K562 (cell line): ENCODE data around the gene GGNBP2. TPM values are rescaled to one million over a fixed set of nuclear protein-coding genes. Genes with fewer than 3 reads are reported as not detected.
A peak's percentile ranks its signal among the peaks of the same experiment; 100 is the strongest.

Source experiments
- ARHGAP35 ChIP-seq: fragments of 450-650 bp; IDR thresholded peaks from 2 replicates; pipeline ENCODE4 v1.6.1; 2018; ENCODE audit not compliant: partially characterized antibody
- CCNT2 ChIP-seq: IDR thresholded peaks from 2 replicates; pipeline ENCODE4 v1.6.1; 2011; ENCODE audit warnings: borderline replicate concordance, low read depth, mild to moderate bottlenecking, moderate library complexity, mixed read lengths, low read length; ENCODE audit not compliant: insufficient read length; ENCODE audit errors: extremely low read depth
- ETV5 ChIP-seq: sonication (generic); formaldehyde crosslinking; IDR thresholded peaks from 2 replicates; pipeline ENCODE4 v1.4.0; 2020; ENCODE audit warnings: low read depth, mild to moderate bottlenecking, missing genetic modification reagents
- HDGF ChIP-seq: fragments of 450-650 bp; IDR thresholded peaks from 2 replicates; pipeline ENCODE4 v1.6.1; 2016
- HEY1 ChIP-seq: fragments of 250-450 bp; sonication (Bioruptor Pico); IDR thresholded peaks from 2 replicates; pipeline ENCODE4 v1.5.0; 2020; ENCODE audit warnings: mild to moderate bottlenecking, moderate library complexity, borderline replicate concordance
- HNRNPK ChIP-seq: fragments of 200-400 bp; formaldehyde crosslinking; IDR thresholded peaks from one replicate; pipeline ENCODE4 v1.6.1; 2018; ENCODE audit warnings: mild to moderate bottlenecking, low read depth, low read length; ENCODE audit not compliant: poor library complexity, severe bottlenecking
- ILK ChIP-seq: fragments of 450-650 bp; IDR thresholded peaks from 2 replicates; pipeline ENCODE4 v1.6.1; 2016; ENCODE audit warnings: missing genetic modification characterization, low read depth, mild to moderate bottlenecking, missing compliant biosample characterization, moderate library complexity, borderline replicate concordance
- MAFK ChIP-seq: IDR thresholded peaks from 2 replicates; pipeline ENCODE4 v1.6.1; 2011; ENCODE audit warnings: low read length, improper control_type of control experiment
- NFIX ChIP-seq: fragments of 250-450 bp; sonication (Bioruptor Pico); IDR thresholded peaks from 2 replicates; pipeline ENCODE4 v1.4.0; 2020; ENCODE audit warnings: low read depth, mild to moderate bottlenecking, moderate library complexity
- NKRF ChIP-seq: fragments of 450-650 bp; IDR thresholded peaks from 2 replicates; pipeline ENCODE4 v1.6.1; 2016; ENCODE audit warnings: borderline replicate concordance
- PBX2 ChIP-seq, 2 experiments: IDR thresholded peaks in 1 of 2; conservative IDR thresholded peaks in 1 of 2; 2 replicates each; pipeline ENCODE4 v1.6.1; 2016; ENCODE audit warnings: low read depth in 2 of 2, mild to moderate bottlenecking in 1 of 2, missing compliant biosample characterization in 1 of 2, missing genetic modification characterization in 1 of 2, moderate library complexity in 1 of 2
- POLR2G ChIP-seq: fragments of 200-400 bp; formaldehyde crosslinking; IDR thresholded peaks from 2 replicates; pipeline ENCODE4 v1.6.1; 2017; ENCODE audit warnings: low read depth, mild to moderate bottlenecking, antibody characterized with exemption, low read length, moderate library complexity
- PTTG1 ChIP-seq: fragments of 450-650 bp; IDR thresholded peaks from 2 replicates; pipeline ENCODE4 v1.6.1; 2016; ENCODE audit warnings: low read depth, mild to moderate bottlenecking, missing genetic modification characterization, missing compliant biosample characterization
- RFX7 ChIP-seq: fragments of 250-450 bp; sonication (Bioruptor Pico); IDR thresholded peaks from 2 replicates; pipeline ENCODE4 v1.5.1; 2021; ENCODE audit warnings: mild to moderate bottlenecking
- ZKSCAN1 ChIP-seq: fragments of 150-350 bp; IDR thresholded peaks from 2 replicates; pipeline ENCODE4 v1.6.1; 2016; ENCODE audit warnings: low read depth, low read length
- ZNF133 ChIP-seq: fragments of 250-450 bp; sonication (Bioruptor Pico); IDR thresholded peaks from 2 replicates; pipeline ENCODE4 v1.4.0; 2020; ENCODE audit warnings: mild to moderate bottlenecking
- ZNF143 ChIP-seq: sonication (generic); formaldehyde crosslinking; IDR thresholded peaks from 2 replicates; pipeline ENCODE4 v1.9.0; 2022; ENCODE audit warnings: mild to moderate bottlenecking, missing genetic modification reagents
- ZNF165 ChIP-seq: fragments of 250-450 bp; sonication (Bioruptor Pico); IDR thresholded peaks from 2 replicates; pipeline ENCODE4 v1.4.0; 2020; ENCODE audit warnings: borderline replicate concordance
- ZSCAN32 ChIP-seq: fragments of 450-650 bp; formaldehyde crosslinking; IDR thresholded peaks from 2 replicates; pipeline ENCODE4 v1.4.0; 2020; ENCODE audit warnings: mild to moderate bottlenecking, moderate library complexity
- polyA plus RNA-seq, 8 experiments: library from polyadenylated mRNA; depleted of rRNA in 4 of 8; stranded (reverse) in 5 of 8; unstranded in 3 of 8; fragments of >200 nt; fragmentation: Nextera tagmentation in 2 of 8; fragmentation: Illumina TruSeq in 1 of 8; extraction: Ambion mirVana in 2 of 8; extraction: Trizol in 1 of 8; gene quantifications; 2 replicates each; pipeline versions ENCODE4 v1.2.1 to v1.2.3, GENCODE V29; 2011 to 2014; ENCODE audit warnings: inconsistent platforms in 1 of 8, missing spikeins in 1 of 8
- total RNA-seq, 7 experiments: library from RNA; depleted of rRNA in 6 of 7; stranded (reverse); fragments of >200 nt in 6 of 7; fragmentation: Illumina TruSeq in 2 of 7; extraction: Trizol in 2 of 7; gene quantifications; 2 replicates each; pipeline versions ENCODE4 v1.2.1 to v1.2.3, GENCODE V29; 2011 to 2021; ENCODE audit warnings: low replicate concordance in 1 of 7
- TF ChIP-seq, protein P1 (sequence below): sonication (generic); formaldehyde crosslinking; IDR thresholded peaks from 2 replicates; pipeline ENCODE4 v1.8.1; 2022; ENCODE audit warnings: missing genetic modification reagents
- TF ChIP-seq, protein P2 (sequence below): fragments of 450-650 bp; formaldehyde crosslinking; IDR thresholded peaks from 2 replicates; pipeline ENCODE4 v1.4.0; 2020; ENCODE audit warnings: mild to moderate bottlenecking, moderate library complexity

The GGNBP2 gene
- total and polyA plus RNA-seq, 9 of the 15 experiments (the other 6 are each of a cell fraction or from before 2014, with no cell fraction given): 35.7 to 96.6 (median 64.1) TPM

- TF ChIP-seq ZNF133 (CRISPR knock-in tag) (no peak), ZNF143 (CRISPR knock-in tag) (no peak), ZKSCAN1 (0 out of 2 replicates have a peak, but pooled peaks have one; percentile 10), HDGF (no peak), ZNF165 (CRISPR knock-in tag) (no peak), PTTG1 (no peak), HNRNPK (no peak), NFIX (no peak), MAFK (no peak), POLR2G (0 out of 2 replicates have a peak, but pooled peaks have one; percentile 41), ARHGAP35 (no peak), ILK (tag) (no peak), RFX7 (CRISPR knock-in tag) (no peak), CCNT2 (no peak), HEY1 (CRISPR knock-in tag) (no peak), ETV5 (CRISPR knock-in tag) (no peak), ZSCAN32 (CRISPR knock-in tag) (no peak), NKRF (no peak), PBX2 (CRISPR knock-in tag; IDR thresholded peaks at IDR 0.05; ENCODE audit: low read depth) (no peak), PBX2 (tag; conservative IDR thresholded peaks at IDR 0.05; ENCODE audit: low read depth) (peak; percentile 48)
- TF ChIP-seq, protein P1, sequence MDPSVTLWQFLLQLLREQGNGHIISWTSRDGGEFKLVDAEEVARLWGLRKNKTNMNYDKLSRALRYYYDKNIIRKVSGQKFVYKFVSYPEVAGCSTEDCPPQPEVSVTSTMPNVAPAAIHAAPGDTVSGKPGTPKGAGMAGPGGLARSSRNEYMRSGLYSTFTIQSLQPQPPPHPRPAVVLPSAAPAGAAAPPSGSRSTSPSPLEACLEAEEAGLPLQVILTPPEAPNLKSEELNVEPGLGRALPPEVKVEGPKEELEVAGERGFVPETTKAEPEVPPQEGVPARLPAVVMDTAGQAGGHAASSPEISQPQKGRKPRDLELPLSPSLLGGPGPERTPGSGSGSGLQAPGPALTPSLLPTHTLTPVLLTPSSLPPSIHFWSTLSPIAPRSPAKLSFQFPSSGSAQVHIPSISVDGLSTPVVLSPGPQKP (CRISPR knock-in tag): no peak
- TF ChIP-seq, protein P2, sequence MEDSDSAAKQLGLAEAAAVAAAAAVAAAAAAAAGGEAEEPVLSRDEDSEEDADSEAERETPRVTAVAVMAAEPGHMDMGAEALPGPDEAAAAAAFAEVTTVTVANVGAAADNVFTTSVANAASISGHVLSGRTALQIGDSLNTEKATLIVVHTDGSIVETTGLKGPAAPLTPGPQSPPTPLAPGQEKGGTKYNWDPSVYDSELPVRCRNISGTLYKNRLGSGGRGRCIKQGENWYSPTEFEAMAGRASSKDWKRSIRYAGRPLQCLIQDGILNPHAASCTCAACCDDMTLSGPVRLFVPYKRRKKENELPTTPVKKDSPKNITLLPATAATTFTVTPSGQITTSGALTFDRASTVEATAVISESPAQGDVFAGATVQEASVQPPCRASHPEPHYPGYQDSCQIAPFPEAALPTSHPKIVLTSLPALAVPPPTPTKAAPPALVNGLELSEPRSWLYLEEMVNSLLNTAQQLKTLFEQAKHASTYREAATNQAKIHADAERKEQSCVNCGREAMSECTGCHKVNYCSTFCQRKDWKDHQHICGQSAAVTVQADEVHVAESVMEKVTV (CRISPR knock-in tag): no peak
Observed at GRCh38 chr17:36608794-36609497, 64.2 kb downstream of the GGNBP2 start (continued).
